Measurements from ENCODE around the gene PPP4R4. TPM values are rescaled to one million over a fixed set of nuclear protein-coding genes. Genes with fewer than 3 reads are reported as not detected.
"Not testable (repeated sequence)": the region's sequence is repeated elsewhere in the genome, so short reads cannot be mapped to it uniquely, and the experiment has no call there.

The PPP4R4 gene
- total and polyA plus RNA-seq, 8 donors = 0.19 to 1.3 (median 0.66) TPM

DNA sequence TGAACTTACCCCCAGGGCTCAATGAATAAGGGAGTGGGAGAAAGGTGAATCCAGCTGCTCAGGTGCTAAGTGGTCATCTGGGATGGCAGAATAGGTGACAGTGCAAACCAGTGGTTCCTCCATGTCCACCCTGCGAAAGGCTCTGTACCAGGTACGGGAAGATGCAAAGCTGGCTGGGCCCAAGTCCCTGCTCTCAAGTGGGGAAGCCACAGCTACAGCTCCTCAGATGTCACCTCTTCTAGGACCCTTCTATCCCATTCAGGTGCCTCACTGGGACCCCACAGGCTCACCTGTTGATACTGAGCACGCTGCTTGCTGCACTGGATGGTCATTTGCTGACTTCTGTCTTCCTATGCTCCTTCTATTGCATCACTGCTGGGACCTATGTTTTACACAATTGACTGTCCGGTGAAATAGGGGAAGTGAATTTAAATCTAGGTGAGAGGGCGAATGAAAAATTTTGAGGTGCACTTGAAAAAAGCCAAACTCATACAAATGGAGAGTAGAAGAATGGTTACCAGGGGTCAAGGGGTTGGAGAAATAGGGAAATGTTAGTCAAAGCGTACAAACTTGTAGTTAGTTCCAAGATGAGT lies 20.3 kb upstream of the PPP4R4 start:
- no peak for DNase-seq
- no peaks in the 10 kb centered on the region for H3K36me3 ChIP-seq
- H3K27me3 ChIP-seq = no peaks in the 10 kb centered on the region
- no peak for FAIRE-seq
- intact Hi-C loops (cut with DNase I) = no loop called here
- WGBS, 2 donors = 91 to 92% methylated on average over 6 of the region's 6 CpGs
- no peak for ATAC-seq
- no peak overlapping the region for H3K27ac ChIP-seq
- TF ChIP-seq, protein P1, sequence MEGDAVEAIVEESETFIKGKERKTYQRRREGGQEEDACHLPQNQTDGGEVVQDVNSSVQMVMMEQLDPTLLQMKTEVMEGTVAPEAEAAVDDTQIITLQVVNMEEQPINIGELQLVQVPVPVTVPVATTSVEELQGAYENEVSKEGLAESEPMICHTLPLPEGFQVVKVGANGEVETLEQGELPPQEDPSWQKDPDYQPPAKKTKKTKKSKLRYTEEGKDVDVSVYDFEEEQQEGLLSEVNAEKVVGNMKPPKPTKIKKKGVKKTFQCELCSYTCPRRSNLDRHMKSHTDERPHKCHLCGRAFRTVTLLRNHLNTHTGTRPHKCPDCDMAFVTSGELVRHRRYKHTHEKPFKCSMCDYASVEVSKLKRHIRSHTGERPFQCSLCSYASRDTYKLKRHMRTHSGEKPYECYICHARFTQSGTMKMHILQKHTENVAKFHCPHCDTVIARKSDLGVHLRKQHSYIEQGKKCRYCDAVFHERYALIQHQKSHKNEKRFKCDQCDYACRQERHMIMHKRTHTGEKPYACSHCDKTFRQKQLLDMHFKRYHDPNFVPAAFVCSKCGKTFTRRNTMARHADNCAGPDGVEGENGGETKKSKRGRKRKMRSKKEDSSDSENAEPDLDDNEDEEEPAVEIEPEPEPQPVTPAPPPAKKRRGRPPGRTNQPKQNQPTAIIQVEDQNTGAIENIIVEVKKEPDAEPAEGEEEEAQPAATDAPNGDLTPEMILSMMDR (IDR thresholded peaks at IDR 0.05) = no peak
- H3K4me3 ChIP-seq = no peak overlapping the region
- H3K4me1 ChIP-seq = no peaks in the 10 kb centered on the region
- no peaks in the 10 kb centered on the region for H3K9me3 ChIP-seq

DNA sequence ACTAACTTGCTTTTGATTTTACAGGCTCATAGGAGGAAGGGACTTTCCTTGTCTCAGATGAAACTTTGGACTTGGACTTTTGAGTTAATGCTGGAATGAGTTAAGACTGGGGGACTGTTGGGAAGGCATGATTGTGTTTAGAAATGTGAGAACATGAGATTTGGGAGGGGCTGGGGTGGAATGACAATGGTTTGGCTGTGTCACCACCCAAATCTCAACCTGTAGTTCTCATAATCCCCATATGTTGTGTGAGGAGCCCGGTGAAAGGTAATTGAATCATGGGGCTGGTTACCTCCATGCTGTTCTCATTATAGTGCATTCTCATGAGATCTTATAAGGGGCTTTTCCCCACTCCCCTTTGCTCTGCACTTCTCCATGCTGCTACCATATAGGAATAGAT lies 18.0 kb upstream of the PPP4R4 start:
- H3K27me3 ChIP-seq; H3K36me3 ChIP-seq; FAIRE-seq; H3K9me3 ChIP-seq; H3K27ac ChIP-seq; intact Hi-C loops (cut with DNase I); H3K4me1 ChIP-seq; H3K4me3 ChIP-seq; ATAC-seq; DNase-seq: not testable (repeated sequence)
- 87 to 95% methylated on average over 1 of the region's 1 CpG for WGBS, 2 donors

DNA sequence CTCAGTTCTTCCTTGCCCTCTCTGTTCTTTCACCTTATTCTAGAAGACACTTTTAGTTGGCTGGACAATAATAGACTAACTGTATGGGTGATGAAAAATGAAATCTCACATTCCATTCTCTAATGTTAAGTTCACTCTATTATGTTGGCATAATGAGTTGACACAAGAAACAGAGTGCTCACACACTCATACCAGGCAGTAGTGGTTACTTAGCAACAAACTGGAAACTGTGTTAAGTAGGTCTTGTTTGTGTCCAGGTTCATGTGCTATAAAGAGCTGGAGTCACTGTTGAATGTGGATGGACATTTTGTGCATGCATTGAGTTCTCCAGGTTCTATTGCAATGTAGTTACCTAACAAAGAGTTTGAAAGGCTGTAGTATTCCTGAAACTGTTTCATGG lies 16.9 kb upstream of the PPP4R4 start:
- intact Hi-C loops (cut with DNase I) = no loop called here
- no peak for DNase-seq
- H3K4me1 ChIP-seq = no peaks in the 10 kb centered on the region

DNA sequence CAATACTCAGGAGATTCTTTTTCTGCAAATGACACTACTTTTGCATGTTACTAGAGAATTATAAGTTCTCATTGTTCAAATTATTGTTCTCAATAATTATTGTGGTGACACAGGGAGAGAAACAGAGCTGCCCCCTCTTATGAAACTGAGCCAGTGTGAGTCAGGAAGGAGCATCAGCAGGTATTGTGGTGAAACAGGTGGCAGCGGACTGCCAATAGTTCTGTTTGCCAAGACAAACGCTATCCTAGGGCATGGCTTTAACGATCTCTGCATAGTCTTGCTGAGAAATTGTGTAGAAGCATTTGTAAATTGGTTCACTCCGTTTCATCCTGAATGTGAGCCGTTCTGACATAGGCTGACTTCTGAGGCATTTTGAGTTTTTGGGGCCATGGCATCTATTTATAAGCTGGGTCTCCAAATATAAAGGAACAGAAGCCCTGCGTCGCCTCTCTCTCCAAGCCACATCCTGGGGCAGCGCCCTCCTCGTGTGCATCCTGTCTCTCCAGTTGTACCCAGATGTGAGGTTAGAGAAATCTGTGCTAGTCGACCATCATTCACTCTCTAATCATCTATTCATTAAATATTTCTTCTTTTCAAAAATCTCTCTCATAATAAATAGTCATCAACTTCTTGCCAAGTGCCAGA lies 15.8 kb upstream of the PPP4R4 start:
- TF ChIP-seq, protein P1 (IDR thresholded peaks at IDR 0.05) = no peak
- H3K27ac ChIP-seq = no peak overlapping the region
- WGBS, 2 donors = 46 to 62% methylated on average over 10 of the region's 10 CpGs
- FAIRE-seq (no peak), ATAC-seq (no peak), DNase-seq (no peak)
- H3K9me3 ChIP-seq = no peaks in the 10 kb centered on the region
- no peaks in the 10 kb centered on the region for H3K36me3 ChIP-seq
- no peak overlapping the region for H3K4me3 ChIP-seq
- no peaks in the 10 kb centered on the region for H3K27me3 ChIP-seq
- H3K4me1 ChIP-seq = no peaks in the 10 kb centered on the region
- intact Hi-C loops (cut with DNase I) = no loop called here

More for the DNA sequence above, 16.9 kb upstream of the PPP4R4 start:
- Histone ChIP-seq H3K9me3 (no peaks in the 10 kb centered on the region), H3K4me3 (no peak overlapping the region), H3K27me3 (no peaks in the 10 kb centered on the region), H3K27ac (no peak overlapping the region), H3K36me3 (no peaks in the 10 kb centered on the region)
- TF ChIP-seq, protein P1 (IDR thresholded peaks at IDR 0.05) = no peak
- ATAC-seq = peak; percentile 50 to 91 (median 83)
- no peak for FAIRE-seq

DNA sequence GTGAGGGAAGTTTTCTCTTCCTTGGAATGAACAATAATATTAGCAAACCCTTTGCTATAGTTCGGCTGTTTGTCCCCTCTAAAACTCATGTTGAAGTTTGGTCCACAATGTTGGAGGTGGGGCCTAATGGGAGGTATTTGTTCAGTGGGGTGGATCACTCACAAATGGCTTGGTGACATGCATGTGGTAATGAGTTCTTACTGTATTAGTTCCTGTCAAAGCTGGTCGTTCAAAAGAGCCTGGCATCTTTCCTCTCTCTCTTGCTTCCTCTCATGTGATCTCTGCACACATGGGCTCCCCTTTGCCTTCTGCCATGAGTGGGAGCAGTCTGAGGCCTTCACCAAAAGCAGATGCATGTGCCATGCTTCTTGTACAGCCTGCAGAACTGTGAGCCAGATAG lies 13.1 kb upstream of the PPP4R4 start:
- Histone ChIP-seq H3K27ac (no peak overlapping the region), H3K9me3 (no peaks in the 10 kb centered on the region), H3K4me1 (no peaks in the 10 kb centered on the region), H3K36me3 (no peaks in the 10 kb centered on the region), H3K4me3 (no peak overlapping the region), H3K27me3 (peaks cover 0 to 4% (median 0%) of the 10 kb centered on the region in 4 donors)
- TF ChIP-seq, protein P1 (IDR thresholded peaks at IDR 0.05) = no peak
- no peak for ATAC-seq
- intact Hi-C loops (cut with DNase I) = no loop called here
- no peak for DNase-seq
- FAIRE-seq = no peak
- 34 to 40% methylated on average over 2 of the region's 2 CpGs for WGBS, 2 donors

Data from pancreas (tissue), 10 donors.